Liver (tissue), 9 donors: ENCODE data around the gene SLC25A1. TPM values are rescaled to one million over a fixed set of nuclear protein-coding genes. Genes with fewer than 3 reads are reported as not detected.

Source experiments
- DNase-seq: peaks from one replicate; pipeline ENCODE4 v3.0.0-alpha.2; 2017; ENCODE audit warnings: low spot score
- H3K27ac ChIP-seq, 2 donors: one replicate each; pipeline ENCODE4 v1.7.0; 2013; ENCODE audit warnings: inconsistent platforms in 2 of 2, low read length in 2 of 2, control low read depth in 1 of 2, low read depth in 1 of 2, mild to moderate bottlenecking in 1 of 2
- H3K27me3 ChIP-seq, 4 donors: one replicate each; pipeline versions ENCODE4 v1.6.1 to v1.7.0; 2013; ENCODE audit warnings: low read length in 3 of 4, inconsistent platforms in 1 of 4, mild to moderate bottlenecking in 1 of 4, moderate library complexity in 1 of 4; ENCODE audit not compliant: control insufficient read depth in 4 of 4, insufficient read depth in 4 of 4
- H3K36me3 ChIP-seq, 4 donors: one replicate each; pipeline versions ENCODE4 v1.6.1 to v1.7.0; 2013; ENCODE audit warnings: low read length in 3 of 4, mild to moderate bottlenecking in 3 of 4, low read depth in 1 of 4, moderate library complexity in 1 of 4; ENCODE audit not compliant: control insufficient read depth in 4 of 4, insufficient read depth in 3 of 4
- H3K4me1 ChIP-seq, 4 donors: one replicate each; pipeline versions ENCODE4 v1.6.1 to v1.7.0; 2013; ENCODE audit warnings: low read length in 3 of 4, mild to moderate bottlenecking in 3 of 4, moderate library complexity in 1 of 4; ENCODE audit not compliant: control insufficient read depth in 4 of 4, insufficient read depth in 4 of 4
- H3K4me3 ChIP-seq, 3 donors: one replicate each; pipeline versions ENCODE4 v1.6.1 to v1.7.0; 2013; ENCODE audit warnings: low read length in 3 of 3, control low read depth in 1 of 3, low read depth in 1 of 3, mild to moderate bottlenecking in 1 of 3
- H3K9ac ChIP-seq, 2 donors: one replicate each; pipeline ENCODE4 v1.7.0; 2013; ENCODE audit warnings: low read length in 2 of 2, mild to moderate bottlenecking in 2 of 2, moderate library complexity in 2 of 2, control low read depth in 1 of 2, low read depth in 1 of 2
- H3K9me3 ChIP-seq, 4 donors: one replicate each; pipeline versions ENCODE4 v1.6.1 to v1.7.0; 2013; ENCODE audit warnings: low read length in 3 of 4; ENCODE audit not compliant: control insufficient read depth in 4 of 4
- ATF3 ChIP-seq: IDR thresholded peaks from 2 replicates; pipeline ENCODE4 v1.6.1; 2016; ENCODE audit warnings: antibody characterized with exemption
- CTCF ChIP-seq: fragments of 150-350 bp; IDR thresholded peaks from 2 replicates; pipeline ENCODE4 v1.5.1; 2017; ENCODE audit warnings: improper control_type of control experiment, low read depth, low read length; ENCODE audit not compliant: missing input control
- EGR1 ChIP-seq, 2 donors: IDR thresholded peaks; 2 replicates each; pipeline ENCODE4 v1.6.1; 2016 to 2018; ENCODE audit warnings: antibody characterized with exemption in 2 of 2, low read depth in 2 of 2
- FOXA1 ChIP-seq: IDR thresholded peaks from 2 replicates; pipeline ENCODE4 v1.6.1; 2016; ENCODE audit warnings: antibody characterized with exemption
- FOXA2 ChIP-seq: IDR thresholded peaks from 2 replicates; pipeline ENCODE4 v1.6.1; 2016; ENCODE audit warnings: antibody characterized with exemption
- GABPA ChIP-seq, 2 donors: IDR thresholded peaks in 1 of 2; conservative IDR thresholded peaks in 1 of 2; 2 replicates each; pipeline ENCODE4 v1.6.1; 2016; ENCODE audit warnings: antibody characterized with exemption in 2 of 2, mild to moderate bottlenecking in 1 of 2, moderate library complexity in 1 of 2
- HNF4A ChIP-seq, 2 donors: conservative IDR thresholded peaks; 2 replicates each; pipeline ENCODE4 v1.6.1; 2016; ENCODE audit warnings: antibody characterized with exemption in 2 of 2, mild to moderate bottlenecking in 2 of 2
- HNF4G ChIP-seq: IDR thresholded peaks from 2 replicates; pipeline ENCODE4 v1.6.1; 2016; ENCODE audit warnings: antibody characterized with exemption
- JUND ChIP-seq, 2 donors: IDR thresholded peaks; 2 replicates each; pipeline ENCODE4 v1.6.1; 2016; ENCODE audit warnings: antibody characterized with exemption in 2 of 2
- MAX ChIP-seq: IDR thresholded peaks from 2 replicates; pipeline ENCODE4 v1.6.1; 2016; ENCODE audit warnings: antibody characterized with exemption
- NR2F2 ChIP-seq: IDR thresholded peaks from 2 replicates; pipeline ENCODE4 v1.6.1; 2016; ENCODE audit warnings: antibody characterized with exemption
- RAD21 ChIP-seq, 2 donors: IDR thresholded peaks; 2 replicates each; pipeline ENCODE4 v1.6.1; 2016; ENCODE audit warnings: antibody characterized with exemption in 2 of 2, mild to moderate bottlenecking in 2 of 2
- REST ChIP-seq: IDR thresholded peaks from 2 replicates; pipeline ENCODE4 v1.6.1; 2016; ENCODE audit warnings: antibody characterized with exemption, mild to moderate bottlenecking
- RXRA ChIP-seq, 2 donors: IDR thresholded peaks; 2 replicates each; pipeline ENCODE4 v1.6.1; 2017 to 2018; ENCODE audit warnings: antibody characterized with exemption in 2 of 2, mild to moderate bottlenecking in 1 of 2
- SP1 ChIP-seq: IDR thresholded peaks from 2 replicates; pipeline ENCODE4 v1.6.1; 2018; ENCODE audit warnings: antibody characterized with exemption, mild to moderate bottlenecking
- TAF1 ChIP-seq: conservative IDR thresholded peaks from 2 replicates; pipeline ENCODE4 v1.6.1; 2016; ENCODE audit warnings: antibody characterized with exemption, mild to moderate bottlenecking
- YY1 ChIP-seq: IDR thresholded peaks from 2 replicates; pipeline ENCODE4 v1.6.1; 2016; ENCODE audit warnings: antibody characterized with exemption, mild to moderate bottlenecking
- ZBTB33 ChIP-seq: IDR thresholded peaks from 2 replicates; pipeline ENCODE4 v1.6.1; 2016; ENCODE audit warnings: antibody characterized with exemption
- WGBS: extraction: QIAGEN DNeasy Blood & Tissue Kit; methylation state at CpG from one replicate; pipeline ENCODE4 v1.1.7; 2013; 5-methylcytosine and 5-hydroxymethylcytosine counted together
- polyA plus RNA-seq, 2 donors: library from polyadenylated mRNA; stranded (reverse) in 1 of 2; unstranded in 1 of 2; fragments of 200-250 nt in 1 of 2; fragments of >200 nt in 1 of 2; fragmentation: Nextera tagmentation in 1 of 2; extraction: Ambion mirVana in 1 of 2; gene quantifications; one replicate each; pipeline versions ENCODE4 v1.2.1 to v1.2.3, GENCODE V29; 2013 to 2015
- total RNA-seq, 2 donors: library from RNA; depleted of rRNA; stranded (reverse); fragments of >200 nt; gene quantifications; one replicate each; pipeline ENCODE4 v1.2.3, GENCODE V29; 2014
- donor health status: healthy.
- donor health status: healthy.
- donor health status: healthy.
- donor health status: healthy.
- donor health status: healthy.

SLC25A1 gene
- total and polyA plus RNA-seq, 4 donors, result 59.5 to 78.3 (median 73.9) TPM

- H3K9ac ChIP-seq, result no peak overlapping the region
- H3K4me1 ChIP-seq, result no peaks in the 10 kb centered on the region
- no peak overlapping the region for H3K27ac ChIP-seq
- WGBS, result 88% methylated on average over 4 of the region's 4 CpGs
- no peaks in the 10 kb centered on the region for H3K9me3 ChIP-seq
- TF ChIP-seq REST, result no peak
- no peak for TF ChIP-seq TAF1
- TF ChIP-seq HNF4A (conservative IDR thresholded peaks at IDR 0.05), result no peak
- TF ChIP-seq ZBTB33, result no peak
- TF ChIP-seq JUND (IDR thresholded peaks at IDR 0.05), result no peak
- TF ChIP-seq FOXA2, result no peak
- TF ChIP-seq RAD21 (IDR thresholded peaks at IDR 0.05), result no peak
- no peak for TF ChIP-seq EGR1 (IDR thresholded peaks at IDR 0.05; ENCODE audit: low read depth in 2 of 2)
- no peak for TF ChIP-seq NR2F2
- no peak for TF ChIP-seq RXRA (IDR thresholded peaks at IDR 0.05)
- TF ChIP-seq CTCF, result no peak
- TF ChIP-seq FOXA1, result no peak
- no peak for TF ChIP-seq HNF4G
- TF ChIP-seq YY1, result no peak
- no peak for TF ChIP-seq MAX
- no peak for TF ChIP-seq ATF3
- peaks cover 0 to 12% (median 4%) of the 10 kb centered on the region in 4 donors for H3K36me3 ChIP-seq
- no peak overlapping the region for H3K4me3 ChIP-seq
- no peaks in the 10 kb centered on the region for H3K27me3 ChIP-seq
- DNase-seq, result no peak
These were observed 29.8 kb upstream of the SLC25A1 start for GRCh38 chr22:19208287-19208847.

GRCh38 chr22:19207884-19208283, 29.3 kb upstream of the SLC25A1 start:
- 94% methylated on average over 5 of the region's 5 CpGs for whole genome bisulfite sequencing
- Histone ChIP-seq H3K4me3 (no peak overlapping the region), H3K36me3 (peaks cover 0 to 12% (median 4%) of the 10 kb centered on the region in 4 donors), H3K27ac (no peak overlapping the region), H3K9me3 (no peaks in the 10 kb centered on the region), H3K27me3 (no peaks in the 10 kb centered on the region), H3K4me1 (no peaks in the 10 kb centered on the region), H3K9ac (no peak overlapping the region)
- no peak for DNase-seq
- TF ChIP-seq REST, result no peak
- no peak for TF ChIP-seq MAX
- no peak for TF ChIP-seq FOXA2
- TF ChIP-seq SP1, result no peak
- no peak for TF ChIP-seq HNF4A (conservative IDR thresholded peaks at IDR 0.05)
- no peak for TF ChIP-seq EGR1 (IDR thresholded peaks at IDR 0.05; ENCODE audit: low read depth in 2 of 2)
- no peak for TF ChIP-seq ZBTB33
- TF ChIP-seq TAF1, result no peak
- no peak for TF ChIP-seq NR2F2
- TF ChIP-seq GABPA (IDR thresholded peaks at IDR 0.05 in 1 of 2, conservative IDR thresholded peaks at IDR 0.05 in 1 of 2), result no peak
- TF ChIP-seq FOXA1, result no peak
- no peak for TF ChIP-seq HNF4G
